Glomerular endothelial cell (primary cell): ENCODE measurements around the gene SPOCD1. TPM values are rescaled to one million over a fixed set of nuclear protein-coding genes. Genes with fewer than 3 reads are reported as not detected.

ENCODE experiments used
- DNase-seq: peaks from one replicate; pipeline ENCODE4 v3.0.0-alpha.2; 2011; ENCODE audit warnings: low read depth, low spot score; ENCODE audit errors: extremely low read depth
- total RNA-seq: library from RNA; depleted of rRNA; stranded (reverse); fragments of >200 nt; gene quantifications from 2 replicates; pipeline ENCODE4 v1.2.3, GENCODE V29; 2015

Gene SPOCD1
- total RNA-seq, 1 donor from 2014 or later, result 48.2 TPM

DNA sequence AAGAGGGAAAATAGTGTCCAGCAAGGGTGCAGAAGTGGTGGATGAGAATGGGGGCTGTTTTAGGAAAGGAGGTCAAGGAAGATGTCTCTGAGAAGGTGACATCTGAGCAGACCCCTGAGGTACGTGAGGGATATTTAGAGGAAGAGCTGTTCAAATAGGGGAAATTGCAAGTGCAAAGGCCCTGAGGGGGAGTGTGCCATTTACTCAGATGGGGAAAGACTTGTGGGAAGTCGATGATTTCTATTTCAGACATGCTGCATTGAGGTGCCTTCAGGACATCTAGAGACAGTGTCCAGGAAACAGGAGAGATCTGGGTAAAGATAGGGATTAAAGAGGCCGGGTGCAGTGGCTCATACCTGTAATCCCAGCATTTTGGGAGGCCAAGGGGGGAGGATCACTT lies 41.3 kb downstream of the SPOCD1 start:
- no peak for DNase-seq

DNA sequence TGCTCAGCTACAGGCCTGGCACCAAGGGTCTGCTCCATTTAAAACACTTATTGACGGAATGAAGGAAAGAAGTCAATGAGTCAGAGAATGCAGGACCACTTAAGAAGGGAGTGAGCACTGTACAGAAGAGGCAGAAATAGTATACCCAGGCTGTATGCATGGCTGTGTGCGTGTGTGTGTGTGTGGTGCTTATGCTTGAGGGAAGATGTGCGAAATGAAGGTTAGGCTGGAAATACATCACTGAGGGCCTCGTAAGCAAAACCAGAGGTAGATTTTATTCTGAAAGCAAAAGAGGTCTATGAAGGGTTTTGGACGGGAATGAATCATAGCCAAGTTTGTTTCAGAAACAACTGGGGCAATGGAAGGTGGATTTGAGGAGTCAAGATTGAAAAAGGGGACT lies 42.0 kb downstream of the SPOCD1 start:
- DNase-seq, result no peak

DNA sequence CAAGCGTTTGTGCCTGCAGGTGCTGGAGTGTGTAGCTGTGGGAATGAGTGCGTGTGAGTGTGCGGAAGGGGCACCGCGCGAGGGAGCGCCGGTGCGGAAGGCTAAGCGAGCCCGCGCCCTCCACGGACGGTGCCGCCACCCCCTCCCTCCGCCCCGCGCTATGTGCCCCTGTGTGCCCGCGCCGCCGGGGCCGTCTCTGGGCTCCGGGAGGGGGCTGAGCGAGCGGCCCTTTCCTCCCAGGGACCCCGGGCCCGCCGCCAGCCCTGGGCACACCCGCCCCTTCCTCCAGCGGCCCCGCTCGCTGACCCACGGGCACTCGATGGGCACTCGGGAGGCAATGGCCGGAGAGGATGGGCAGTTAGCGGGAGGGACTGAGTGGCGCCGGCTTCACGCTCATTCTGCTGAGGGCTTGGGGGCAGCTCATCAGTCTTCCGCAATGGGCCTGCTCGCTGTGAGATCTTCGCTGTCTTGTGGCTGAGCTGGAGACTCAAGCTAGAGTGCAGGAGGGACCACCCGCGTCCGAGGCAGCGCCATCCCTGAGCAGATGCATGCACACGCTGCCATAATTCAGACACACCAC lies 43.1 kb downstream of the SPOCD1 start:
- no peak for DNase-seq

DNA sequence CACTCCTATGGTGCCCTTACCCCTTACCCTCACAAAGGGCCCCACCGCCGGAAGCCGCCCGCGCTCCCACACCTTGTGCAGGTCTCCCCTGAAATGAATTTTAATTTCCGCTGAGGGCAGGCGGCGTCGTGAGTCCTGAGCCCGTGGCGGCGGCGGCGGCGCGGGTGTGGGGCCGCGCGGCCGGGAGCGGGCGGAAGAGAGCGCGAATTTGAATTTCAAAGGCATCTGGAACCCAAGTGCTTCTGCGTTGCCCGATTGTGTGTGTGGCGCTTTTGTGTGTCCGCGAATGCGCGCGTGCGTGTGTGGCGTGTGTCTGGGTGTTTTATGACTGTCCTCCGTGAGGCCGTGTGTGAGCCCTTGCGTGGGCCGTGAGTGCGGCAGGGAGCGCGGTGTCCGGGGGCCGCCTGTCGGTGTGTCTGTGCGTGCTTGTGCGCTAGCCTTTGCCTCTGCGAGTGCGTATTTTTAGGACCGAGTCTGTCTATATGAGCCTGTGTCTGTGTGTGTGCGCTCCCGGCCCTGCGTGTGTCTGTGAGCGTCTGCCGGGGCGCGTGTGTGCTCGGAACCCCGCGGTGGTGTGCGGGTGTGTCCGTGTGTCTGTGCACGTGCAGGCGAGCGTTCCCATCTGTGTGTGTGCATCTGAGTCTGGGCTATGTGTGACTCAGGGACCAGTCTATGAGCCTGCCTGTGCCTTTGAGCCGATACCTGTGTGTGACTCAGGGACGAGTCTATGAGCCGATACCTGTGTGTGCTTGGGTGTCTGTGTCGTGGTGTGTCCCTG lies 43.7 kb downstream of the SPOCD1 start:
- DNase-seq, result no peak

DNA sequence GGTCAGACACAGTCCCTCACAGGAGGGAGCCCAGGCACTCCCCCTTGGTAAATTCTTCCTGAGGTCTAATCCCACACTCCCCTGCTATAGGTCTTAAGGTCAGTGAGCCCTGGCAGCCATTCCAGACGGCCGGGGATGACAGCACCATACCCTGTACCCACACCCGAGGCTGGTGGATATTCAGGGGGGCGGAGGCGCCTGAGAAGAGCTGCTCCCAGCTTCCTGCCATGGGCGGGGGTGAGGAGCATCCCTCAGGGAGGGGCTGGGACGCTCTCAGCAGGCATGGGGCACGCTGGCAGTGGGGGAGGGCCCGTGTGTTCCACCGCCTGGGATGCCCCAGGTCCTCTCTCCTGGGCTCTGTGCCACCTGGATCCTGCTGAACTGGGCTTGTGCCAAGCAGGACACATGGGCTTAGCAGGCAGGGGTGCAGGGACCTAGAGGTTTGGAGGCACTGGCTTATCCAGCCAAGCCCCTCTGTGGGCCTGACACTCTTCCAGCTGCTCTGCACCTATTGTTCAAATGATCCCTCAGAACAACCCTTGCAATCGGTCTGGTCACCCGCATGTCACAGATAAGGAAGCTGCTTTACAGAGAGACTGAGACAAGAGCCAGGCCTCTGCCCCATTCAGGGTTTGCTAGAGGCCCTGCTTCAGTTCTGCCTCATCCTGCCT lies 46.0 kb downstream of the SPOCD1 start:
- no peak for DNase-seq

DNA sequence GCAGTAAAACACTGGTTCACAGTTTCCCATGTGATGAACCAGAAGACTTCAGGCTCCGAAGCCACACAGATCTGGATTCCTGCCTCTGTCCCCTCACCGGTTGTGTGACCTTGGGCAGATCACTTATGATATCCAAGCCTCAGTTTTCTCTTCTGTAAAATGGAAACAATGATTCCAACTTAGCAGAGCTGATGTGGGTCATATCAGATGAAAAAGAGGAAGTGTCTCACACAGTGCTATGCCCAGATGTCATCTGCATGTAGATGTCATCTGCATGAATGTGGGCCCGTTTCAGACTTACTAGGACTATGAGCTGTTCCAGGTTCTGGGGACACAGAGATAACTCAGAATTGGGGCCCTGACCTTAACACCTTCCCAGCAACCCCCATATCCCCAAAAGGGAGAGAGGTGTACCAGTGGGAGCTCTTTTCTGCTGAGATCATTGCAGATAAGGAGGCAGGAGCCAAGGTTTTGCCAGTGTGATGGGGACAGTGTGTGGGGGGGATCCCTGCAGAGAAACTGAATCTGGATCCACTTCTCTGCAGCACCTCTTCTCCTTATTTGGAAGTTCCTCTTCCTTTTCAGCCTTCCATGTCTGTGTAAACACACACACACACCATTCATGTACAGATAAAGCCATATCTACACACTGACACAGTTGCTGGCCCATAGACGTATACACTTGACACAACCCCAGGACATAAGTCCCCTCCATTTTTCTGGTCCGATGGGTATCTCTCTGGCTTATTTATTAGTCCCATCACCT lies 46.7 kb downstream of the SPOCD1 start:
- DNase-seq, result no peak

DNA sequence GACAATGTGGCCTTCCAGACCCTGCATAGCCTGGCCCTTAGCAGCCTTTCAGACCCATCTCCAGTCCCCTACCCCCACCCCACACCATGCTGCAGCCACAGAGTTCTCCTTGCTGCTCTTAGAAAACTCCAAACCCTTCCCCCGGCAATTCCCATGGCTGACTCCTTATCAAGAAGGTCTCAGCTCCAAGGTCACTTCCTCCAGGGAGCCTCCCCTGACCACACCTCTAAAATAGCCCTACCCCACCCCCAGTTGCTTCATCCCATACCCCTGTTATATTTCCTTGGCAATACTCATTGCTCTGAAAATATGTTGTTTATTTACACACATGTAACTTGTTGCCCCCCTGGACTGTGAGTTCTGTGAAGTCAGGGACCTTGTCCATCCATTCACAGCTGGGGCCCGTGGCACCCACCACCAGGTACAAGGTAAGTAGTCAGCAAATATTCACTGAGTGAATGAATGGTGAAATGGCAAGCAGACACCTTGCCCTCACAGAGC lies 47.4 kb downstream of the SPOCD1 start:
- no peak for DNase-seq

DNA sequence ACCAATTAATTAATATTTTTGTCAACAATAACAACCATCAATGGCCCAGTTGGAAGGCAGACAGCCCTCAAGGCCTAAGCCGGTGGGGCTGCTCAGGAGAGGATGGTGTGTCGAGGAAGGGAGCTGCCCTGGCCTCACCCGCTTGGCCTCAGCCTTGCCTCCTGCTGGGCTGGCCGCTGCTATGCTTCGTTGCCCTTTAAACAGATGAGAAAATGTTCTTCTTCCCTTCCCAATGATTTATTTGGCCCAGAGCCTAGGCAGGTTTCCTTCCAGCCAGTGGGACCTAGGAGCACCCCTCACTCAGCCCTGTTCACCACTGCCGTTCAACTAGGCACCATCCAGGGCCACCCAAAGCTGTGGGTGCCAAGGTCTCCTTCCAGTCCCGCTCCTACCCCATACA lies 48.6 kb downstream of the SPOCD1 start:
- no peak for DNase-seq

DNA sequence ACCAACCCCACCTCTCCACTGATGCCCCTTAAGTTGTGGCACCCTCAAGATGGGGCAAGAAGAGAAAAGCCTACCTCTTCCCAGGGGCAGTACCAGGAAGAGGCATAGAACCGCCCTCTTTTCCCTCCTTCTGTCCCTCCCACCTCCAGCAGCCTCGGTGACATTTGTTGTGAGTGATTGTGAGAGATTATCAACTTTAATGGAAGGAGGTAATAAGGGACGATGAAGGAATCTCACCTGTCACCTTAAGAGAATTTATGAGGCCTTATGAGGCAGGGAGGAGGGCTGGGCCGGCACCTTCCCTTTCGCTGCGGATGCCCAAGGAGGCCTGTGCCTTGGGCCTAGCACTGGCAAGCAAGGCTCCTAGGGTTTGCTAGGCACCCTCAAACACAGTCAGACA lies 50.3 kb downstream of the SPOCD1 start:
- DNase-seq, result no peak

DNA sequence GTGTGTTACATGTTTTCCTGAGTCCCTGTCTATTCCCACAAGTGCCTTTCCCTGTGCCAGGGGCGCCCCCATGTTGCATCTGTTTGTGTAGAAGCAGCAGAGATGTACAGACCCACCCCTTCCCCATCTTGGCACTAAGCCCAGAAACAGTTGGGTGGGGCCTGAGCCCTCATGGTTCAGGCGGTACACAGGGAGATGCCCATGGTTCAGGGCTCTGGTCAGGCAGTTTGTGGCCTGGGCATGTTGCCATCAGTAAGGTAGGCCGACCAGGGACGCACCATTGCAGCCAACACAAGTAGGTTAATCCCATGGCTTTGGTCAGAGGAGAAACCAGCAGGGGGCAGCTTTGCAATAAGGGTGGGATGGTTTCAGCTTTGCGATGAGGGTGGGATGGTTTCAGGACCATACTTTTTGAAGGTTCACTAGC lies 50.8 kb downstream of the SPOCD1 start:
- no peak for DNase-seq

DNA sequence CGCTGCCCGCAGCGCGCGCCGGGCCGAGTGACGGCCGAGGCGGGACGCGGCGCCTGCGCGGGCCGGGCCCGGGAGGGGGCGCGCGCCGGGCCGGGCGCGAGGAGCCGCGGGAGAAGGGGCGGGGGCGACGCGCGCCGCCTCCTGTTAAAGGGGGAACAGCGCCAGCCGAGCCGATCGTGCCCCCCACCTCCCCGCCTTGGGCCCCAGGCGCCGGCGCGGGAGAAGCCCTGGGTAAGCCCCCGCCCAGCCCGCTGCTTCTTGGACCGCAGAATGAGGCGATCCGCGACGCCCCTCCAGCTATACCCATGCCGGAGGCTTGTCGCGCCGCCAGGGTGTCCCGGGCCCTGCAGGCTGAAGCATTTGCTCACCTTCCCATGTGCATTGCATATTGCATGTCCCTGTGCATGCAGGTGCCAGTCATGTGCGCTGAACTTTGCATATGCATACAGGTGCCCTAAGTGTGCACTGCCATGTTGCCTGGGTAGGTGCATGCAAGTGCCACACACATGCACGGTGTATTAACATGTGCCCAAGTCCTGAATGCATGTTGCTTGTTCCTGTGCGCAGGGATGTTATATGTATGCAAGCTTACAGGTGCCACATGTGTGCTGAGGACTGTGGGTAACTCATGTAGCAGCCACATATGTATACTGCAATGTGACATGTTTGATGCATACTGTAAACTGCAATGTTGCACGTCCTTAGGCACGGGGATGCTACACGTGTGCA lies 51.3 kb downstream of the SPOCD1 start, which contains the start of gene ADGRB2:
ADGRB2 (minus strand) TSS at position 29 of the 729 bp plus-strand sequence. CDS start 7,119 bp downstream, outside the sequence.
- DNase-seq, result no peak

DNA sequence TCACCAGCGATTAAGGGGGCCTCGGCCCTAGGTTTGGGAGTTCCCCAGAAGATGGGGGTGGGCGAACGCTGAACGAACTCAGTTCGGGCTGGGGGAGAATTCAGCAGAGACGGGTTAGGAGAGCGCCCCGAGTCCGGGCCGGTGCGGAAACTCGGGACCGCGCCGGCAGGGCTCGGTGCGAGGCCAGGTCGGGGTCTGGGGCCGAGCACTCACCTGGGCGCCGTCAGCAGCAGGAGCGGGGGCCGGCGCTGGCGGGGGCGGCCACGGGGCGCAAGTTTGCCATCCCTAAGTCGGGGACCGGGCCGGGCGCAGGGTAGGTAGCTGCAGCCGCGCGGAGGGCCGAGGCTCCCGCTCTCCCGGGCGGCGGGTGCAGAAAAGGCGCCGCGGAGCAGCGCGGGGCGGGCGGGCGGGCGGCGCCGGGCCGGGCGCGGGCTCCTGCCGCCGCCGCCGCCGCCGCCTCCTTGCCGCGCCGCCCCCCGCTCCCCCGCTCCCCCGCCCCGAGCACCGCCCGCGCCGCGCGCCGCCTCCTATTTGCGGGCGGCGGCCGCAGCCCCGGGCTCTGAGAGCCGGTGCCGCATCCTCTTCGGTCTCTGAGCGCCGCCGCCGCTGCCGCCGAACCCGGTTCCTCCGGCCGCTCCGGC lies 52.0 kb downstream of the SPOCD1 start:
- no peak for DNase-seq

DNA sequence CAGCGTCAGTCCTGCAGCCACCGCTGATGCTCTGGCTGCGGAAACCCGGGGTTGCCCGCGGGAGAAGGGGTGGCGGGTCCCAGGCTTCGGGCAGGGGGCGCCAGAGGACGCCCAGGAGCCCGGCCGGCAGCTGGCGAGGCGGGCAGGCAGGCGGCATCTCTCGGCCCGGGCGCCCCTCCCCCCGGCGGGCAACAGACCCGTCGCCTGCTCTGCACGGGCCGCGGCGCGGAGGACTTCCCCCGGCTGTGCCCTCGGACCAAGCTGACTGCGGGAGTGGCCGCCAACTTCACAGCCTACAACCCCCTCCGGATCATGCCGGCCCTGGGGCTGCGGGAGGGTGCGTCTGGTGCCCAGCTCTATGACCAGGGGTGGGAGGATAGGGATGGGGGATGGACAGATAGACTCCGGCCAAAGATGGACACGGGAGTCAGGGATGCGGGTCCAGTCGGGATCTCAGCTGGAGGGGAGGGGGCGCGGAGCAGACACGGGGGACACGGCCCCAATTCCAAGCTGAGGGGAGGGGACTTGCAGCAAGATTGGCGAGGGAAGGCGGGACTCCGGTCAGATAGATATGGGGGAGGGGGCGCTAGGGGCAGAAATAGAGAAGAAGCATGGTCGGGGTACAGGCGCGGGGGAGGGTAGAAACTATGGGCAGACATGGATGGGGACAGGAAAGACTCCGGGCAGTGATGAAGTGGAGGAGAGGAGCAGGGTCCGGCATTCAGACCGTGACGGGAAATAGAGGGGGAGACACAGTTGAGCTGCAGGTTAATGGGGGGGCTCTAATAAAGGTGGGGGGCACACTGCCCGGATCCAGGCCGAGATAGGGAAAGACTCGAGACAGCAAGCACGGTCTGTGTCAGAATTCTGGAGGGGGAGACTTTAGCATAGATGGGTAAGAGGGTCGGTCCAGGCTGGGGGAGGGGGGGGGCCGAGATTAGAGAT lies 52.8 kb downstream of the SPOCD1 start:
- no peak for DNase-seq

DNA sequence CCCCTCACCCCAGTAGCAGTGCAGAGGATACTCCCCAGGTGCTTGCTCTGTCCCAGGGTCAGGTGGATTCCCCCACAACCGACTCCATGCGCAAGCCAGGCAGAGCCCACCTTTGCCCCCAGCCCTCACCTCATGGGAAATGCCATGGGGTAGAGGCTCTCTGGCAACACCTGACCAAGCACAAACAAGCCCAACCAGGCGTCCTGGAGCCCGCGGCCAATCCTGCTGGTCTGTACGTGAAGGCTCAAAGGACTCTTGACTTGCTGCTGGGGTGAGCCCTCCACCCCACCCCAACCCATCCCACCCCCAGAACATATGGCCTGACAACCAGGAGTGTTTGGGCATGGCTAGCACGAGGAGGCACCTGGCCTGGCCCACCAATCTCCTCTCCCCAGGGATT lies 53.5 kb downstream of the SPOCD1 start:
- DNase-seq, result no peak

DNA sequence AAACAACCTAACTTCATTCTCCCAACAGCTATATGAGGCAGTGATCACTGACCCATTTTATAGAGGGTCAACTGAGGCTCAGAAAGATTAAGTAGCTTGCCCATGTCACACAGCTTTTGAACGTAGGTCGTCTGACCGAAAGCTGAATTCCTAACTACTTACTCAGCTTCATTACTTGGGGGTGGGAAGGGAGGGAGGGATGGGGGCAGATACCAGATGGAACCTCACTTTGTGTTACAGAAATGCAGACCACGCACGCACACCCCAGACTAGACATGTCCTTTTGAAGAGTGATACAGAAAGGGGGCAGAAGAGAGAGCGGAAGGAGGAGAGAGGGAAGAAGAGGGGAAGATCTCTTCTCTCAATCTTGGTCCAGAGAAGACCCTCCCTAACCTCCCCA lies 53.9 kb downstream of the SPOCD1 start:
- no peak for DNase-seq

DNA sequence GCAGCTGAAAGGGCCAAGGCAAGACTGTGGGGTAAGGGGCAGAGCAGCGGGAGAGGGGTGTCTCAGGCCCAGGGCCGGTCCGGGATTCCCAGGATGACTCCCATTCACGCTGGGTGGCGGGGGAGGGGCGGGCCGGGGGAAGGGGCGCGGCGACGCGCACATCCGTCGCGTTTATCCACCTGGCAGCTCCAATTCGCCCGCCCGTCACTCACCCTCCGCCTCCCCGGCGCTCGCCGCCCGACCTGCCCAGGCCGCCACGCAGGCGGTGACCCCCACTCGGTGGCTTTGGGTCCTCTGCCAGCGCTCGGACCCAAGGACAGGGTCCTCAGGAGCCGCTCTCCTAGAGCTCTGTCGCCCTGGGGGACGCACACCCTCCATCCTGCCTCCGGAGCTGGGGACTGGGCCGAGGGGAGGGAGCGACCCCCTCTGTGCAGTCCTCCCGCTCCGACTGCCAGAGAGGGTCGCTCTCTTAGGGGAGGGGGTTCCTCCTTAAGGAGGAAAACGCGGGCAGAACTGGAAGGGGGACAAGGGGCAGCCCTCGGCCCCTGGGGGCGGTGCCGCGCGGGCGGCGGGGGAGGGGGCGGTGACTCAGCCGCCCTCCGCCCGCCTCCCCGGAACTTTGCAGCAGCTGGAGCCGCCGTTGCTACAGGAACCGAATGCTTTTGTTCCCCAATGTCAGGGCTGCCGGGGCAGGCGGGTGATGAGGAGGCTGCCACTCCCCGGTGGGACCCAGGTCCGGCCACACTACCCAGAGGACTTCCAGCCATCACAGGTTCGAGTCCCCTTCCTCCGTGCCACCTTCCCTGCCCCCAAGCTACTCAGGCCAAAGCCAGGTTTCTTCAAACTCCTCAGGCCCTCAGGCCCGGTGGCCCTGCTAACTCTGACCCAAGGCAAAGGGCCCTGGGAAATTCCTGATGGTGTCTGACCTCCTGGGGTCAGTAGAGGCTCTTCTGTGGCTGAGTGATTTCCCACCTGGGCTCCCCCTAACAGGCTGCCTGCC lies 55.1 kb downstream of the SPOCD1 start:
- no peak for DNase-seq

DNA sequence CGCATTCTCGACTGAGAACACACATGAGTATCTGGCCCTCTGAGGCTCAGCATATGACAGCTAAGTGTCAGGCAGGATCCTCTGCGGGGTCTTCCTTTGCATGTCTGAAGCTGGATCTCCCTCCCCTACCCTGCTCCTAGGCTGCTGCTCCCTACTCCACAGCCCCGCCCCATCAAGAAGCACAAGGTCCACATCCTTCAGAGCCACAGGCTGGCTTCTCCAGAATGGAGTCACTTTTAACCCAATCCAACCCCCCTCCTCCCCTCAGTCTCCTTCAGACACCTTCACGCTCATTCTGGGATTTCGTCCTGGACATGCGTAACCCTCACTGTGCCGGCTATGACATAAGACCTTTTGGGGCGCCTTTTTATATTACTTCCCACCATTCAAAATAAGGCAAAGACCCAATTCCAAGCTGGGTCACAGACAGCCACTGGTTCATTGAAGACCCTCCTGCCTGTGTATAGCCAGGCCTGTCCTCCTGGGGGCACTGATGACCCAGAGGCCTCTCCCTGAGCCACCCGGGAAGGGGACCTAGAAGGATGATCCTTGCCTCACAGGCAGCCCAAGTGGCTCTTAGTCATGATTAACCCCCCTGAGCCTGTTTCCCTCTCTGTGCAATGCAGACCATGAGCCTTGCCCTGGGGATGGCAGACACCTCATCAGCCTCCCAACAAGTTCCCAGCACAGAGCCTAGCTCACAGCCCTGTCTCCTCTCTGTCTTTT lies 56.4 kb downstream of the SPOCD1 start:
- DNase-seq, result no peak
